ENCODE results near the gene NYAP2. TPM values are rescaled to one million over a fixed set of nuclear protein-coding genes. Genes with fewer than 3 reads are reported as not detected.

NYAP2 gene
- total RNA-seq, 1 experiment from 2014 or later, result not detected

- H3K27me3 Mint-ChIP-seq (ENCODE audit: low read depth), result peaks cover 2% of the 10 kb centered on the region; the same call in 1 of the 2 replicates
- DNase-seq (ENCODE audit: low spot score) (no peak), ATAC-seq (no peak)
- H3K36me3 Mint-ChIP-seq, result no peaks in the 10 kb centered on the region
- peaks cover 25% of the 10 kb centered on the region for H3K4me1 Mint-ChIP-seq
- H3K27ac Mint-ChIP-seq, result no peak overlapping the region
- no peak for TF ChIP-seq NR3C1 (CRISPR knock-in tag; conservative IDR thresholded peaks at IDR 0.05; ENCODE audit: low read depth)
- no peak for TF ChIP-seq ZNF317 (CRISPR knock-in tag; IDR thresholded peaks at IDR 0.05; ENCODE audit: borderline replicate concordance, low read depth)
- TF ChIP-seq CDX4 (CRISPR knock-in tag; IDR thresholded peaks at IDR 0.05; ENCODE audit: borderline replicate concordance), result no peak
- TF ChIP-seq ZMAT4 (CRISPR knock-in tag; IDR thresholded peaks at IDR 0.05), result no peak
- TF ChIP-seq MLX (CRISPR knock-in tag; IDR thresholded peaks at IDR 0.05), result no peak
- no peak for TF ChIP-seq ZSCAN18 (CRISPR knock-in tag; IDR thresholded peaks at IDR 0.05)
- no peak for TF ChIP-seq CREM (CRISPR knock-in tag; IDR thresholded peaks at IDR 0.05)
- TF ChIP-seq ATF3 (CRISPR knock-in tag; conservative IDR thresholded peaks at IDR 0.05), result no peak
- TF ChIP-seq NR2C2 (CRISPR knock-in tag; IDR thresholded peaks at IDR 0.05), result no peak
- TF ChIP-seq ZNF425 (CRISPR knock-in tag; conservative IDR thresholded peaks at IDR 0.05), result no peak
- TF ChIP-seq ZNF263 (CRISPR knock-in tag; IDR thresholded peaks at IDR 0.05; ENCODE audit: low read depth), result no peak
- no peak for TF ChIP-seq ATF2 (CRISPR knock-in tag; IDR thresholded peaks at IDR 0.05; ENCODE audit: borderline replicate concordance, low read depth)
- TF ChIP-seq ELF4 (CRISPR knock-in tag; IDR thresholded peaks at IDR 0.05; ENCODE audit: low read depth), result no peak
- TF ChIP-seq GTF2I (CRISPR knock-in tag; conservative IDR thresholded peaks at IDR 0.05), result no peak
- H3K9me3 Mint-ChIP-seq, result peaks cover 11% of the 10 kb centered on the region; the same call in 1 of the 2 replicates
- ChIA-PET POLR2A (no interaction called here), CTCF (no interaction called here)
- no peak overlapping the region for H3K4me3 Mint-ChIP-seq
Measured at GRCh38 chr2:225471039-225471438, 71.5 kb downstream of the NYAP2 start.

GRCh38 chr2:225471482-225471881 is 72.0 kb downstream of the NYAP2 start:
- ChIA-PET POLR2A (interaction anchor here (0.9 kb wide), 1 partner anchor 10 kb away, joined by 9 read pairs; no protein-coding TSS in a partner anchor), CTCF (no interaction called here)
- Mint-ChIP-seq H3K4me3 (no peak overlapping the region), H3K27me3 (ENCODE audit: low read depth) (peaks cover 2% of the 10 kb centered on the region; the same call in 1 of the 2 replicates), H3K27ac (no peak overlapping the region), H3K4me1 (peaks cover 21% of the 10 kb centered on the region), H3K9me3 (peaks cover 11% of the 10 kb centered on the region; the same call in 1 of the 2 replicates), H3K36me3 (no peaks in the 10 kb centered on the region)
- TF ChIP-seq E2F5 (CRISPR knock-in tag; IDR thresholded peaks at IDR 0.05) (no peak), ERG (CRISPR knock-in tag; IDR thresholded peaks at IDR 0.05) (no peak), ZNF121 (CRISPR knock-in tag; IDR thresholded peaks at IDR 0.05) (no peak), ZNF219 (CRISPR knock-in tag; IDR thresholded peaks at IDR 0.05; ENCODE audit: borderline replicate concordance) (no peak), FOXP4 (CRISPR knock-in tag; IDR thresholded peaks at IDR 0.05) (no peak), FOXJ3 (CRISPR knock-in tag; IDR thresholded peaks at IDR 0.05; ENCODE audit: borderline replicate concordance) (no peak), USF2 (CRISPR knock-in tag; IDR thresholded peaks at IDR 0.05) (no peak), TCF7 (CRISPR knock-in tag; IDR thresholded peaks at IDR 0.05; ENCODE audit: low read depth) (no peak), CREB1 (CRISPR knock-in tag; IDR thresholded peaks at IDR 0.05) (no peak)
- no peak for ATAC-seq
- no peak for DNase-seq (ENCODE audit: low spot score)

Data from WTC11 (cell line).